WTC11 (cell line): ENCODE results near the gene LCN10.

Experiments used
- CTCF ChIP-seq: fragments of 200-600 bp; IDR thresholded peaks from 2 replicates; pipeline ENCODE4 v1.8.0; 2022; ENCODE audit warnings: antibody characterized with exemption
- ETV6 ChIP-seq: sonication (generic); formaldehyde crosslinking; IDR thresholded peaks from 2 replicates; pipeline ENCODE4 v1.8.1; 2022; ENCODE audit warnings: mild to moderate bottlenecking, missing genetic modification reagents
- GABPB1 ChIP-seq: sonication (generic); formaldehyde crosslinking; IDR thresholded peaks from 2 replicates; pipeline ENCODE4 v1.8.1; 2023; ENCODE audit warnings: mild to moderate bottlenecking, missing genetic modification reagents
- IRF1 ChIP-seq: sonication (generic); formaldehyde crosslinking; IDR thresholded peaks from 2 replicates; pipeline ENCODE4 v1.8.0; 2023; ENCODE audit warnings: missing genetic modification reagents
- JUN ChIP-seq: sonication (generic); formaldehyde crosslinking; IDR thresholded peaks from 2 replicates; pipeline ENCODE4 v1.8.0; 2023; ENCODE audit warnings: mild to moderate bottlenecking, missing genetic modification reagents
- MAX ChIP-seq: sonication (generic); formaldehyde crosslinking; IDR thresholded peaks from 2 replicates; pipeline ENCODE4 v1.8.0; 2022; ENCODE audit warnings: mild to moderate bottlenecking, missing genetic modification reagents
- NFYB ChIP-seq: sonication (generic); formaldehyde crosslinking; conservative IDR thresholded peaks from 2 replicates; pipeline ENCODE4 v1.8.0; 2022; ENCODE audit warnings: low read depth, missing genetic modification reagents
- RORB ChIP-seq: fragments of 250-450 bp; sonication (Bioruptor Pico); IDR thresholded peaks from 2 replicates; pipeline ENCODE4 v1.9.0; 2021; ENCODE audit warnings: mild to moderate bottlenecking
- SOX15 ChIP-seq: fragments of 250-450 bp; sonication (Bioruptor Pico); IDR thresholded peaks from 2 replicates; pipeline ENCODE4 v1.9.0; 2021; ENCODE audit warnings: mild to moderate bottlenecking
- TEAD4 ChIP-seq: sonication (generic); formaldehyde crosslinking; IDR thresholded peaks from 2 replicates; pipeline ENCODE4 v1.8.0; 2022; ENCODE audit warnings: mild to moderate bottlenecking, missing genetic modification reagents
- ZBTB21 ChIP-seq: sonication (generic); formaldehyde crosslinking; IDR thresholded peaks from 2 replicates; pipeline ENCODE4 v1.8.1; 2023; ENCODE audit warnings: mild to moderate bottlenecking, missing genetic modification reagents, borderline replicate concordance
- ZNF281 ChIP-seq: sonication (generic); formaldehyde crosslinking; IDR thresholded peaks from 2 replicates; pipeline ENCODE4 v1.8.0; 2023; ENCODE audit warnings: mild to moderate bottlenecking, missing genetic modification reagents
- ZNF512 ChIP-seq: sonication (generic); formaldehyde crosslinking; IDR thresholded peaks from 2 replicates; pipeline ENCODE4 v1.8.1; 2022; ENCODE audit warnings: missing genetic modification reagents, borderline replicate concordance

GRCh38 chr9:136748201-136748600 lies 5.5 kb upstream of the LCN10 start, which contains the start of gene LCN6:
- TF ChIP-seq NFYB (no peak), CTCF (no peak), ZNF281 (CRISPR knock-in tag) (no peak), TEAD4 (CRISPR knock-in tag) (no peak), ZNF512 (CRISPR knock-in tag) (no peak), ETV6 (CRISPR knock-in tag) (no peak), JUN (CRISPR knock-in tag) (no peak), ZBTB21 (CRISPR knock-in tag) (no peak), RORB (CRISPR knock-in tag) (no peak), IRF1 (no peak), SOX15 (CRISPR knock-in tag) (no peak), MAX (CRISPR knock-in tag) (no peak), GABPB1 (CRISPR knock-in tag) (no peak)
